ENCODE data around the gene TGFBR2.

DNA sequence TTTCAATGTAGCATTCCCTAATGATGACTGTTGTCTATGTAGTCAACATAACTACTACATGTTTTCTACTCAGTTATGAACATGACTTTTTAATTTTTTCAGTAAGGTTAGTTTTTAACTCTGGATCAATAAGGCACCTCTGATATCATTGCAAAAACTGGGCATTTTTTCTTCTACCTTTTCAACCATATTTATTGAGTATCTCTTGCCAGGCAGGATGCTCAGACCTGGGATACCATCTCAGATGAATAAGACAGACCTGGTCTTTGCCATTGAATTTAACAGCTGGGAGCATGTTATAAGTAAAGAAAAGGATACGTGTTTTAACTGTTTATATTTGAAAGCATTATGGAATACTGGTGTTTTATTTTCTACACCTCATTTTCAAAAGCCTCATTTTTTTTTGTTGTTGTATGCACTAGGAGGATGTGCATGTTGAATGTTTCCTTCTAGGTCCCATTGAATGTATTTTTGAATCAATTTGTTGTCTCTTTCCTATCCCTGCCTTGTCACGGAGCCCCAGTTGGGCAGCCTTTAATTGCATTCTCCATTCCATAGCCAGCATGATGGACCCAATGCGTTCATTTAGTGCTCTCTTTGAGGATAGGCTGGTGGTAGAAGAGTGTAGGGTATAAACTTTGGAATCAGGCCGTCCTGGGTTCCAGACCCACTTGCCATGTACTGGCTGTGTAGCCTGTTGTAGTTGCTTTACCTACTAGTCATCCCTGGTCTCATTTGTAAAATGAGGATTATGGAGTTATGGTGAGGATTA is 3.7 kb downstream of the TGFBR2 start:
- TF ChIP-seq, protein P1, sequence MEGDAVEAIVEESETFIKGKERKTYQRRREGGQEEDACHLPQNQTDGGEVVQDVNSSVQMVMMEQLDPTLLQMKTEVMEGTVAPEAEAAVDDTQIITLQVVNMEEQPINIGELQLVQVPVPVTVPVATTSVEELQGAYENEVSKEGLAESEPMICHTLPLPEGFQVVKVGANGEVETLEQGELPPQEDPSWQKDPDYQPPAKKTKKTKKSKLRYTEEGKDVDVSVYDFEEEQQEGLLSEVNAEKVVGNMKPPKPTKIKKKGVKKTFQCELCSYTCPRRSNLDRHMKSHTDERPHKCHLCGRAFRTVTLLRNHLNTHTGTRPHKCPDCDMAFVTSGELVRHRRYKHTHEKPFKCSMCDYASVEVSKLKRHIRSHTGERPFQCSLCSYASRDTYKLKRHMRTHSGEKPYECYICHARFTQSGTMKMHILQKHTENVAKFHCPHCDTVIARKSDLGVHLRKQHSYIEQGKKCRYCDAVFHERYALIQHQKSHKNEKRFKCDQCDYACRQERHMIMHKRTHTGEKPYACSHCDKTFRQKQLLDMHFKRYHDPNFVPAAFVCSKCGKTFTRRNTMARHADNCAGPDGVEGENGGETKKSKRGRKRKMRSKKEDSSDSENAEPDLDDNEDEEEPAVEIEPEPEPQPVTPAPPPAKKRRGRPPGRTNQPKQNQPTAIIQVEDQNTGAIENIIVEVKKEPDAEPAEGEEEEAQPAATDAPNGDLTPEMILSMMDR (IDR thresholded peaks at IDR 0.05), result no peak
- no peak for TF ChIP-seq POLR2A (IDR thresholded peaks at IDR 0.05)
